ENCODE data around the gene ST6GAL2.

DNA sequence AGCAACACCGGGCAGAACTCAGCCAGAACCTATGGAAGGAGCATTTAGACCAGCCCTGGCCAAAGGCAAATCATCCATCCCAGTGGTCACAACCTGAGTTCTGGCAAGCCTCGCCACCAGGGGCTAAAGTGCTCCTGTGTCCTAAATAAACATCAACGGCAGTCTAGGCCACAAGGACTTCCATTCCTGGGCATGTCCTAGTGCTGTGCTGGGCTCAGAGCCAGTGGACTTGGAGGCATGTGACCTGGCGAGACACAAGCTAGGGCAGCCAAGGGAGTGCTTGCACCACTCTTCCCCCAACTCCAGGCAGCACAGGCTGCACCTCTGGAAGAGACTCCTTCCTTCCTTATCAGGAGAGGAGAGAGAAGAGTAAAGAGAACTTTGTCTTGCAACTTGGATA, 69.0 kb downstream of the ST6GAL2 start:
- TF ChIP-seq CTCF (IDR thresholded peaks at IDR 0.05) (no peak), EP300 (IDR thresholded peaks at IDR 0.05) (no peak)

Measured in tibial nerve (tissue), 4 donors.